M059J (cell line): ENCODE data around the gene ARL16. TPM values are rescaled to one million over a fixed set of nuclear protein-coding genes. Genes with fewer than 3 reads are reported as not detected.

ENCODE experiments used
- DNase-seq: peaks from one replicate; pipeline ENCODE4 v3.0.0-alpha.2; 2012; ENCODE audit warnings: low read depth
- total RNA-seq: library from RNA; depleted of rRNA; stranded (reverse); fragments of >200 nt; shearing (Covaris generic); gene quantifications from 2 replicates; pipeline ENCODE4 v1.2.3, GENCODE V29; 2014; rRNA removed

ARL16 gene
- total RNA-seq: 36.0 and 39.9 TPM in 2 replicates

- DNase-seq: peak; percentile 98
Measured at GRCh38 chr17:81683584-81684441, at the start of gene ARL16, which contains the start of gene HGS. TSS of gene ARL16 (minus strand) at chr17:81683797. CDS start at chr17:81683753, 44 bp downstream. TSS of gene HGS (plus strand) at chr17:81684011. CDS start at chr17:81684067, 56 bp downstream.

GRCh38 chr17:81727324-81728031, 43.9 kb upstream of the ARL16 start:
- no peak for DNase-seq

- DNase-seq: no peak
Measured at GRCh38 chr17:81726004-81726403, 42.4 kb upstream of the ARL16 start.

- DNase-seq: no peak
Measured at GRCh38 chr17:81725439-81725838, 41.8 kb upstream of the ARL16 start.

- DNase-seq: no peak
Measured at GRCh38 chr17:81723651-81724209, 40.1 kb upstream of the ARL16 start.

GRCh38 chr17:81722184-81723120, 38.9 kb upstream of the ARL16 start:
- DNase-seq: peak; percentile 61

GRCh38 chr17:81720267-81721071, 36.9 kb upstream of the ARL16 start:
- no peak for DNase-seq

- no peak for DNase-seq
Measured at GRCh38 chr17:81719410-81720266, 36.0 kb upstream of the ARL16 start.

- no peak for DNase-seq
Measured at GRCh38 chr17:81717766-81718089, 34.1 kb upstream of the ARL16 start.

- DNase-seq: no peak
Measured at GRCh38 chr17:81717049-81717765, 33.6 kb upstream of the ARL16 start.

GRCh38 chr17:81716674-81716996, 33.0 kb upstream of the ARL16 start:
- no peak for DNase-seq

GRCh38 chr17:81715872-81716673, 32.5 kb upstream of the ARL16 start:
- DNase-seq: no peak

GRCh38 chr17:81715107-81715871, 31.7 kb upstream of the ARL16 start:
- DNase-seq: no peak

GRCh38 chr17:81714412-81715106, 31.0 kb upstream of the ARL16 start:
- DNase-seq: no peak

- DNase-seq: no peak
Measured at GRCh38 chr17:81713556-81714411, 30.2 kb upstream of the ARL16 start.

GRCh38 chr17:81713004-81713555, 29.5 kb upstream of the ARL16 start:
- peak; percentile 35 for DNase-seq
